Psoas muscle (tissue), 8 donors: Measurements from ENCODE around the gene ZNF580. TPM values are rescaled to one million over a fixed set of nuclear protein-coding genes. Genes with fewer than 3 reads are reported as not detected.

ENCODE experiments used
- ATAC-seq, 4 donors: fragments of 200-7000 bp; cut with Tn5 transposase; one replicate each; pipeline ENCODE4 v1.9.1; 2020; ENCODE audit warnings: moderate library complexity in 3 of 4, mild to moderate bottlenecking in 2 of 4
- DNase-seq, 2 donors: peaks; one replicate each; pipeline ENCODE4 v3.0.0-alpha.2; 2020
- H3K27ac ChIP-seq: fragments of 200-600 bp; one replicate; pipeline ENCODE4 v1.8.0; 2022
- H3K27me3 ChIP-seq, 3 donors: fragments of 200-600 bp in 1 of 3; one replicate each; pipeline versions ENCODE4 v1.6.1 to v1.8.0; 2013 to 2022; ENCODE audit warnings: low read length in 2 of 3, mild to moderate bottlenecking in 2 of 3, moderate library complexity in 1 of 3; ENCODE audit not compliant: insufficient read depth in 3 of 3
- H3K36me3 ChIP-seq, 2 donors: fragments of 200-600 bp in 1 of 2; one replicate each; pipeline versions ENCODE4 v1.6.1 to v1.8.0; 2013 to 2022; ENCODE audit warnings: low read depth in 1 of 2, mild to moderate bottlenecking in 1 of 2, moderate library complexity in 1 of 2; ENCODE audit not compliant: insufficient read depth in 1 of 2
- H3K4me1 ChIP-seq: fragments of 200-600 bp; one replicate; pipeline ENCODE4 v1.8.0; 2022
- H3K4me3 ChIP-seq: fragments of 200-600 bp; one replicate; pipeline ENCODE4 v1.8.0; 2022; ENCODE audit warnings: mild to moderate bottlenecking
- H3K9me3 ChIP-seq: fragments of 200-600 bp; one replicate; pipeline ENCODE4 v1.8.0; 2022
- CTCF ChIP-seq: fragments of 200-600 bp; IDR thresholded peaks from one replicate; pipeline ENCODE4 v1.8.0; 2022; ENCODE audit warnings: antibody characterized with exemption
- WGBS, 3 donors: extraction: QIAGEN DNeasy Blood & Tissue Kit; methylation state at CpG; one replicate each; pipeline versions ENCODE4 v1.1.6 to v1.1.7; 2013; 5-methylcytosine and 5-hydroxymethylcytosine counted together
- intact Hi-C, 2 donors: fragments of 100-400 bp; cut with DNase I; formaldehyde crosslinking; loops; one replicate each; pipeline versions ENCODE4 v1.11.0 to v1.14.2; 2022
- polyA plus RNA-seq, 3 donors: library from polyadenylated mRNA; stranded (reverse); fragments of 200-250 nt; gene quantifications; one replicate each; pipeline ENCODE4 v1.2.3, GENCODE V29; 2013
- total RNA-seq, 4 donors: library from RNA; stranded (reverse); fragmentation: NEBNext Ultra II Directional in 2 of 4; extraction: Animal tissue kit (Norgen Biotek cat#: 25700) in 2 of 4; gene quantifications; one replicate each; pipeline versions ENCODE4 v1.2.1 to v1.2.4, GENCODE V29; 2021 to 2023
- donor health status: healthy with polysubstance abuse.
- donor health status: DM: no; HTN: no; CAD: no; lungs with moderate emphysema.
- donor health status: Bipolar disorder and iron deficiency.
- donor health status: healthy.
- donor health status: DM: yes; HTN: yes; CAD: no.
- donor health status: DM: no; HTN: no; CAD: no.
- donor health status: DM: no; HTN: no; CAD: no.
- donor health status: DM: yes; HTN: yes; CAD: no.

The ZNF580 gene
- total and polyA plus RNA-seq, 7 donors: 5.9 to 21.1 (median 13.5) TPM

GRCh38 chr19:55598719-55599467 lies 41.9 kb upstream of the ZNF580 start:
- no peaks in the 10 kb centered on the region for H3K9me3 ChIP-seq
- no peak for TF ChIP-seq CTCF
- peak; percentile 80 to 85 (median 83) for ATAC-seq
- WGBS, 3 donors: 5 to 6% (median 6%) methylated on average over 24 to 26 of the region's 26 CpGs
- H3K4me3 ChIP-seq: peak overlapping the region; percentile 72
- H3K36me3 ChIP-seq: peaks cover 0 to 41% of the 10 kb centered on the region in 2 donors
- DNase-seq: peak; percentile 93 to 97
- peak overlapping the region; percentile 98 for H3K27ac ChIP-seq
- no peaks in the 10 kb centered on the region for H3K27me3 ChIP-seq
- intact Hi-C loops: loop anchor here in 1 of 2 donors (5.0 kb wide), 1 partner anchor 52 kb away; the partner anchor contains the start of gene SBK3
- H3K4me1 ChIP-seq: peaks cover 20% of the 10 kb centered on the region

GRCh38 chr19:55599468-55599841 lies 41.3 kb upstream of the ZNF580 start, which contains the start of gene FIZ1:
TSS of gene FIZ1 (minus strand) at chr19:55599517. CDS start at chr19:55597865, 1,652 bp downstream.
- Histone ChIP-seq H3K9me3 (no peaks in the 10 kb centered on the region), H3K4me1 (peaks cover 24% of the 10 kb centered on the region), H3K36me3 (peaks cover 0 to 41% of the 10 kb centered on the region in 2 donors), H3K27ac (peak within 1 kb of the TSS; percentile 98), H3K27me3 (no peaks in the 10 kb centered on the region), H3K4me3 (peak within 1 kb of the TSS; percentile 72)
- WGBS, 3 donors: 0% methylated on average over 20 to 23 of the region's 23 CpGs
- DNase-seq (peak; percentile 99), ATAC-seq (peak; percentile 80 to 89 (median 83))
- TF ChIP-seq CTCF: no peak
- intact Hi-C loops: loop anchor here in 1 of 2 donors (5.0 kb wide), 1 partner anchor 52 kb away; the partner anchor contains the start of gene SBK3

GRCh38 chr19:55599842-55600661 lies 40.8 kb upstream of the ZNF580 start, which contains the start of gene ZNF524:
TSS of gene ZNF524 (plus strand) at chr19:55600288. CDS start at chr19:55602113, 1,825 bp downstream.
- Histone ChIP-seq H3K4me3 (peak within 1 kb of the TSS; percentile 72), H3K27me3 (no peaks in the 10 kb centered on the region), H3K27ac (peak within 1 kb of the TSS; percentile 98), H3K4me1 (peaks cover 26% of the 10 kb centered on the region), H3K9me3 (no peaks in the 10 kb centered on the region), H3K36me3 (peaks cover 0 to 36% of the 10 kb centered on the region in 2 donors)
- intact Hi-C loops: loop anchor here in 1 of 2 donors (5.0 kb wide), 1 partner anchor 53 kb away; the partner anchor contains the start of gene SBK3
- TF ChIP-seq CTCF: no peak
- 0 to 1% (median 0%) methylated on average over 27 to 96 of the region's 97 CpGs for WGBS, 3 donors
- ATAC-seq: peak; percentile 52 to 65 (median 60)
- DNase-seq: peak; percentile 89 to 93

- Histone ChIP-seq H3K4me3 (peak overlapping the region; percentile 72), H3K4me1 (peaks cover 20% of the 10 kb centered on the region), H3K9me3 (no peaks in the 10 kb centered on the region), H3K36me3 (peaks cover 0 to 30% of the 10 kb centered on the region in 2 donors), H3K27me3 (no peaks in the 10 kb centered on the region), H3K27ac (peak overlapping the region; percentile 98)
- DNase-seq (no peak), ATAC-seq (no peak)
- no peak for TF ChIP-seq CTCF
- intact Hi-C loops: no loop called here
- 5 to 8% (median 5%) methylated on average over 13 to 15 of the region's 15 CpGs for WGBS, 3 donors
Measured at GRCh38 chr19:55600662-55601028, 40.2 kb upstream of the ZNF580 start.
